Fibroblast of mammary gland (primary cell): ENCODE results near the gene HNRNPUL2.

ENCODE experiments used
- DNase-seq: peaks from one replicate; pipeline ENCODE4 v3.0.0-alpha.2; 2010; ENCODE audit warnings: low read depth
- H3K4me3 ChIP-seq: 2 replicates; pipeline ENCODE4 v1.5.1; 2011; ENCODE audit warnings: low read depth, mild to moderate bottlenecking, low read length, moderate library complexity; ENCODE audit not compliant: control insufficient read depth
- CTCF ChIP-seq: conservative IDR thresholded peaks from 2 replicates; pipeline ENCODE4 v1.5.1; 2011; ENCODE audit warnings: low read depth, low read length, inconsistent platforms; ENCODE audit not compliant: control insufficient read depth, insufficient read depth

HNRNPUL2 gene

GRCh38 chr11:62709247-62710000 lies 17.8 kb downstream of the HNRNPUL2 start:
- DNase-seq, result peak; percentile 98
- TF ChIP-seq CTCF, result no peak
- H3K4me3 ChIP-seq, result peak overlapping the region; percentile 66

- DNase-seq, result no peak
- TF ChIP-seq CTCF, result no peak
- H3K4me3 ChIP-seq, result peak overlapping the region; percentile 66
Measured at GRCh38 chr11:62708793-62709192, 18.5 kb downstream of the HNRNPUL2 start.

- H3K4me3 ChIP-seq, result no peak overlapping the region
- DNase-seq, result no peak
- no peak for TF ChIP-seq CTCF
Measured at GRCh38 chr11:62708392-62708791, 18.9 kb downstream of the HNRNPUL2 start.

GRCh38 chr11:62707277-62707861 lies 19.9 kb downstream of the HNRNPUL2 start, which contains the start of the genes BSCL2 and GNG3:
Gene BSCL2 (minus strand): TSS chr11:62707424. CDS start chr11:62707195, 229 bp downstream.
Gene GNG3 (plus strand): TSS chr11:62707676. CDS start chr11:62708296, 620 bp downstream.
- DNase-seq, result no peak
- H3K4me3 ChIP-seq, result peak within 1 kb of the TSS; percentile 44
- TF ChIP-seq CTCF, result no peak

- no peak for TF ChIP-seq CTCF
- DNase-seq, result no peak
- H3K4me3 ChIP-seq, result peak overlapping the region; percentile 44
Measured at GRCh38 chr11:62706850-62707247, 20.4 kb downstream of the HNRNPUL2 start.

- peak overlapping the region; percentile 72 for H3K4me3 ChIP-seq
- peak; percentile 89 for DNase-seq
- TF ChIP-seq CTCF, result no peak
Measured at GRCh38 chr11:62705880-62706849, 21.1 kb downstream of the HNRNPUL2 start.
